ENCODE data around the gene PPIE. TPM values are rescaled to one million over a fixed set of nuclear protein-coding genes. Genes with fewer than 3 reads are reported as not detected.

Gene PPIE
- polyA plus RNA-seq, 1 of the 3 experiments (the other 2 are of a cell fraction): 78.4 TPM

GRCh38 chr1:39776886-39777285, 38.2 kb downstream of the PPIE start:
- TF ChIP-seq IRF3 (IDR thresholded peaks at IDR 0.05; ENCODE audit: low read depth, low read length) (no peak), RAD21 (IDR thresholded peaks at IDR 0.05; ENCODE audit: low read length) (no peak), CTCF (IDR thresholded peaks at IDR 0.05) (no peak), RFX5 (IDR thresholded peaks at IDR 0.05; ENCODE audit: low read length) (no peak), SIN3A (IDR thresholded peaks at IDR 0.05; ENCODE audit: borderline replicate concordance, low read depth, low read length) (no peak), NRF1 (IDR thresholded peaks at IDR 0.05; ENCODE audit: low read depth, low read length) (no peak), MAX (IDR thresholded peaks at IDR 0.05; ENCODE audit: low read depth) (no peak), POLR2AphosphoS5 (IDR thresholded peaks at IDR 0.05; ENCODE audit: low read depth, low read length) (no peak), RXRA (IDR thresholded peaks at IDR 0.05; ENCODE audit: borderline replicate concordance, low read depth) (no peak), ZBTB33 (IDR thresholded peaks at IDR 0.05; ENCODE audit: borderline replicate concordance, low read depth) (no peak), RCOR1 (IDR thresholded peaks at IDR 0.05; ENCODE audit: low read length) (no peak), TEAD4 (IDR thresholded peaks at IDR 0.05; ENCODE audit: borderline replicate concordance, insufficient read depth) (no peak), EP300 (IDR thresholded peaks at IDR 0.05; ENCODE audit: borderline replicate concordance in 1 of 2, low read depth in 1 of 2, low read length in 1 of 2) (no peak), USF2 (IDR thresholded peaks at IDR 0.05; ENCODE audit: borderline replicate concordance, low read depth, low read length) (no peak), NFIC (IDR thresholded peaks at IDR 0.05; ENCODE audit: borderline replicate concordance) (no peak), EZH2phosphoT487 (IDR thresholded peaks at IDR 0.05; ENCODE audit: borderline replicate concordance, low read depth) (no peak), GATA2 (CRISPR knock-in tag; IDR thresholded peaks at IDR 0.05) (no peak), USF1 (IDR thresholded peaks at IDR 0.05; ENCODE audit: borderline replicate concordance, low read depth) (no peak)
- no peak overlapping the region for H3K4me2 ChIP-seq
- no peaks in the 10 kb centered on the region for H3K9me3 ChIP-seq
- DNase-seq: no peak
- no peaks in the 10 kb centered on the region for H3K9me2 ChIP-seq
- no peak overlapping the region for H3K9ac ChIP-seq
- H3F3A ChIP-seq (replicated peaks; ENCODE audit: insufficient read depth): no peaks in the 10 kb centered on the region
- H3K36me3 ChIP-seq (replicated peaks in 1 of 2; ENCODE audit: control insufficient read depth in 1 of 2, insufficient read depth in 2 of 2, low read length in 1 of 2): no peaks in the 10 kb centered on the region
- ChIA-PET CTCF (no interaction called here), POLR2A (no interaction called here)
- H3K79me2 ChIP-seq (ENCODE audit: insufficient read depth): no peaks in the 10 kb centered on the region
- H3K4me1 ChIP-seq (ENCODE audit: control insufficient read depth in 1 of 2, insufficient read depth in 2 of 2, low read depth in 1 of 2, low read length in 1 of 2): no peaks in the 10 kb centered on the region; a peak in 1 of 4 replicates
- H2AFZ ChIP-seq (ENCODE audit: low read depth): no peak overlapping the region
- peaks cover 6% of the 10 kb centered on the region; the same call in 1 of the 2 replicates for H3K27me3 ChIP-seq (ENCODE audit: insufficient read depth)
- WGBS (ENCODE audit: low lambda C conversion rate): 63% methylated on average over 4 of the region's 4 CpGs
- no peaks in the 10 kb centered on the region for H4K20me1 ChIP-seq (ENCODE audit: insufficient read depth)
- H3K27ac ChIP-seq (ENCODE audit: low read depth in 2 of 2, low read length in 1 of 2): no peak overlapping the region
- H3K4me3 ChIP-seq (ENCODE audit: low read depth in 2 of 2, low read length in 1 of 2): no peak overlapping the region

All from SK-N-SH (cell line).